Calu3 (cell line): ENCODE data around the gene RNF17. TPM values are rescaled to one million over a fixed set of nuclear protein-coding genes. Genes with fewer than 3 reads are reported as not detected.

Experiments used
- BruUV-seq: library from RNA; stranded (reverse); fragments of 400-500 nt; replicated peaks from 2 replicates; lab custom pipeline; 2021; lab: Mats Ljungman, UMichigan
- CTCF ChIA-PET: fragments of 300-600 bp; sonication (Branson Sonifier 250); formaldehyde crosslinking; loops from one replicate; lab custom pipeline; 2022; ENCODE audit warnings: antibody characterized with exemption; lab: Charles Lee
- DNase-seq: peaks from one replicate; pipeline ENCODE4 v3.0.0; 2022
- H3K27ac Mint-ChIP-seq: one replicate; pipeline ENCODE4 v1.8.0; 2022; ENCODE audit warnings: mixed read lengths; ENCODE audit not compliant: unreplicated experiment
- H3K27me3 Mint-ChIP-seq: one replicate; pipeline ENCODE4 v1.8.0; 2022; ENCODE audit warnings: mixed read lengths; ENCODE audit not compliant: unreplicated experiment
- H3K36me3 Mint-ChIP-seq: one replicate; pipeline ENCODE4 v1.8.0; 2022; ENCODE audit warnings: mild to moderate bottlenecking, moderate library complexity, mixed read lengths; ENCODE audit not compliant: insufficient read depth, unreplicated experiment
- H3K4me1 Mint-ChIP-seq: one replicate; pipeline ENCODE4 v1.8.0; 2022; ENCODE audit warnings: mild to moderate bottlenecking, low read depth, mixed read lengths; ENCODE audit not compliant: unreplicated experiment
- H3K4me3 Mint-ChIP-seq: one replicate; pipeline ENCODE4 v1.8.0; 2022; ENCODE audit warnings: mild to moderate bottlenecking, low read depth, moderate library complexity, mixed read lengths; ENCODE audit not compliant: unreplicated experiment
- H3K9me3 Mint-ChIP-seq: one replicate; pipeline ENCODE4 v1.8.0; 2022; ENCODE audit warnings: low read depth, mixed read lengths; ENCODE audit not compliant: unreplicated experiment
- intact Hi-C: fragments of 100-400 bp; cut with micrococcal nuclease; formaldehyde crosslinking; loops from one replicate; pipeline ENCODE4 v1.10.0; 2022; ENCODE audit not compliant: unreplicated experiment
- total RNA-seq: library from RNA; stranded (reverse); gene quantifications from 2 replicates; pipeline ENCODE4 v1.2.3, GENCODE V29; 2022
- TF ChIP-seq, protein P1 (sequence below): fragments of 200-600 bp; IDR thresholded peaks from one replicate; pipeline ENCODE4 v1.8.0; 2022; ENCODE audit warnings: antibody characterized with exemption; ENCODE audit not compliant: unreplicated experiment

The RNF17 gene
- total RNA-seq, 1 experiment from 2014 or later = not detected

DNA sequence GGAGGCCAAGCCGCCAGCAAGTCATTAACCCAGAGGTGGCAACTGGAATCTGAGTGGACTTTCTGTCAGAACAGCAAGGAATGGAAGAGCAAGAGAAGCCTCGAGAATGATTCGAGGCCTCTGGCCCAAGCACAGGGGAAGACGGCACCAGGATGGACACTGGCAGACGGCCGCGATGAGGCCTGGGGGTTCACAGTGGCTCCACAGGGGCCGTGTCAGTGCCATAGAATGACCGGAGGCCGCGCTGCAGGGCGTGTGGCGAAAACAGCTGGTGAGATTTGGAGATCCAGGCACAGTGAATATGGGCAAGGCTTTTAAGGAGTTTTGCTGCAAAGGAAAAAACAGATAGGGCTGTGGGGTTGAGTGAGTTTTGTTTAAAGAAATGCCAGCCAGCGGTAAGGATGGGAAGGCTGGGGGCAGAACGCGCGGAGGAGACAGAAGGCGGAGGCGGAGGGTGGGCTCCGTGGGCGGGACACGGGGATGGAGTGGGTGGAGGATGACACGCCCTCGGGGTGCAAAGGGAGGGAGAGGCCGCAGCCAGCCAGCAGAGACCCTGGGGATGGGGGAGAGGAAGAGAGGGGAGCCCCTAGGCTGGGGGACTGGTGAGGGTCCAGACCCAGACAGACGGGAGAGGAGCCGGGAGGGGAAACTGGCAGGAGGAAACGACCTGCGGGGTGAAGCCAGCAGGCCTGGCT lies 130.5 kb downstream of the RNF17 start:
- Mint-ChIP-seq H3K27me3 (no peaks in the 10 kb centered on the region), H3K27ac (no peak overlapping the region), H3K4me3 (no peak overlapping the region), H3K4me1 (no peaks in the 10 kb centered on the region), H3K9me3 (no peaks in the 10 kb centered on the region), H3K36me3 (peaks cover 4% of the 10 kb centered on the region)
- DNase-seq = no peak
- BruUV-seq = no TSS peak
- intact Hi-C loops = no loop called here
- CTCF ChIA-PET = no interaction called here
- TF ChIP-seq, protein P1, sequence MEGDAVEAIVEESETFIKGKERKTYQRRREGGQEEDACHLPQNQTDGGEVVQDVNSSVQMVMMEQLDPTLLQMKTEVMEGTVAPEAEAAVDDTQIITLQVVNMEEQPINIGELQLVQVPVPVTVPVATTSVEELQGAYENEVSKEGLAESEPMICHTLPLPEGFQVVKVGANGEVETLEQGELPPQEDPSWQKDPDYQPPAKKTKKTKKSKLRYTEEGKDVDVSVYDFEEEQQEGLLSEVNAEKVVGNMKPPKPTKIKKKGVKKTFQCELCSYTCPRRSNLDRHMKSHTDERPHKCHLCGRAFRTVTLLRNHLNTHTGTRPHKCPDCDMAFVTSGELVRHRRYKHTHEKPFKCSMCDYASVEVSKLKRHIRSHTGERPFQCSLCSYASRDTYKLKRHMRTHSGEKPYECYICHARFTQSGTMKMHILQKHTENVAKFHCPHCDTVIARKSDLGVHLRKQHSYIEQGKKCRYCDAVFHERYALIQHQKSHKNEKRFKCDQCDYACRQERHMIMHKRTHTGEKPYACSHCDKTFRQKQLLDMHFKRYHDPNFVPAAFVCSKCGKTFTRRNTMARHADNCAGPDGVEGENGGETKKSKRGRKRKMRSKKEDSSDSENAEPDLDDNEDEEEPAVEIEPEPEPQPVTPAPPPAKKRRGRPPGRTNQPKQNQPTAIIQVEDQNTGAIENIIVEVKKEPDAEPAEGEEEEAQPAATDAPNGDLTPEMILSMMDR = no peak

DNA sequence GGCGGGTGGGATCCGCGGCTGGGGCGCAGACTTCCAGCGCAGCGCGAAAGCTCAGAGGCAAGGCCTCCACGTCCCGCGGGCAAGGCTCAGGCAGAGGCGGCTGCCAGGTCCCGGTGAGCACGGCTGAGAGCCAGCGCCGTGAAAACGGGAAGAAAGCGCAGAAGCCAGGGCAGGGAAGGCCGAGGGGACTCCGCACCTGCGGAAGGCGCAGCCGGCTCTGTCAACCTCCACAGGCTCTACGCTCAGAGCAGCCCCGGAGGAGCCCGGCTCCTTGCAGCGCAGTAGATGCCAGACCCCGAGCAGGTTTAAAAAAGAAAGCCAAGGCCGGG lies 131.0 kb downstream of the RNF17 start:
- TF ChIP-seq, protein P1 = no peak
- intact Hi-C loops = no loop called here
- CTCF ChIA-PET = no interaction called here
- no TSS peak for BruUV-seq
- Mint-ChIP-seq H3K27me3 (no peaks in the 10 kb centered on the region), H3K4me3 (no peak overlapping the region), H3K4me1 (no peaks in the 10 kb centered on the region), H3K9me3 (no peaks in the 10 kb centered on the region), H3K36me3 (peaks cover 4% of the 10 kb centered on the region), H3K27ac (no peak overlapping the region)
- no peak for DNase-seq

DNA sequence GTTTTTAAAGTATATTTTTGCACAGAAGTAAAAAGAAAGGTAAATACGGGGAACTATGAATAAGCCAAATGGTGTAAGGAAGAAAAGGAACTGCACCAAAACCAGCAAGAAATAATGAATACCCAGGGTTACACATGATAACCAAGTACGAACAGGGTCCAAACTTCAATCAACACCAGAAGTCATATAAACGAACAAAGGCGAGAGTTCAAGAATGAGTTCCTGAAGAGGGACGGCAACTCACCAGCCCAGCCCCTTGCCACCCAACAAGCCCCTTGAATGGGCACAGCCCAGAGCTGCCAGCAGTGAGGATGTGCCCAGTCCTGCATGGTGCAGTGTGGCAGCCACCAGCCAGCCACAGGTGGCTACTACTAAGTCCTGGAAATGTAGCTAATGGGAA lies 132.1 kb downstream of the RNF17 start:
- TF ChIP-seq, protein P1 = no peak
- DNase-seq = no peak
- Mint-ChIP-seq H3K4me3 (no peak overlapping the region), H3K4me1 (no peaks in the 10 kb centered on the region), H3K9me3 (no peaks in the 10 kb centered on the region), H3K27ac (no peak overlapping the region), H3K27me3 (no peaks in the 10 kb centered on the region), H3K36me3 (no peaks in the 10 kb centered on the region)
- CTCF ChIA-PET = no interaction called here
- no TSS peak for BruUV-seq
- intact Hi-C loops = no loop called here

DNA sequence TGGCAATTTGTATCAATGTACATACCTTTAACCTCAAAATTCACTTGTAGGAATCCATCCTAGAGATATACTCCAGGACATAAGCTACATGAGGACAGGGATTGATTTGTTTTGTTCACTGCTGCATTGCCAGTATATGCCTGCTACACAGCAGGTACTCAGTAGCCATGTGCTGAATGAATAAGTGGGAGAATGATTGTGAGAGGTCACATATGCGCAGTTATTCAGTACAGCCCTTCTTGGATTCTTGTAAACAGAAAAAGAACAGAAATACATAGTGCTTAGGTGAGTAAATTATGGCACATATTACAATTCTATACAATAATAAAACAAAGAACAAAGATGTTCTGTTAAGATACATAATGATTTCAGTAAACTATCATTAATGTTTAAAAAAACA lies 133.3 kb downstream of the RNF17 start:
- Mint-ChIP-seq H3K27me3 (no peaks in the 10 kb centered on the region), H3K36me3 (no peaks in the 10 kb centered on the region), H3K4me1 (no peaks in the 10 kb centered on the region), H3K4me3 (no peak overlapping the region), H3K27ac (no peak overlapping the region), H3K9me3 (no peaks in the 10 kb centered on the region)
- TF ChIP-seq, protein P1 = no peak
- CTCF ChIA-PET = interaction anchor here (0.7 kb wide), 1 partner anchor 62 kb away, joined by 4 read pairs; no protein-coding TSS in a partner anchor
- intact Hi-C loops = no loop called here
- no TSS peak for BruUV-seq
- DNase-seq = no peak
